Activated CD8-positive, alpha-beta memory T cell treated with anti-CD3 and anti-CD28 coated beads for 24 hours (primary cell): Measurements from ENCODE around the gene PGGT1B.
A peak's percentile ranks its signal among the peaks of the same experiment; 100 is the strongest.
"Not testable (repeated sequence)": the region's sequence is repeated elsewhere in the genome, so short reads cannot be mapped to it uniquely, and the experiment has no call there.

Experiments used
- DNase-seq: peaks from one replicate; pipeline ENCODE4 v3.0.0-alpha.2; 2020

The PGGT1B gene

GRCh38 chr5:115257981-115258380 lies 4.7 kb downstream of the PGGT1B start:
- no peak for DNase-seq

GRCh38 chr5:115249379-115249778 lies 13.3 kb downstream of the PGGT1B start:
- not testable (repeated sequence) for DNase-seq

DNA sequence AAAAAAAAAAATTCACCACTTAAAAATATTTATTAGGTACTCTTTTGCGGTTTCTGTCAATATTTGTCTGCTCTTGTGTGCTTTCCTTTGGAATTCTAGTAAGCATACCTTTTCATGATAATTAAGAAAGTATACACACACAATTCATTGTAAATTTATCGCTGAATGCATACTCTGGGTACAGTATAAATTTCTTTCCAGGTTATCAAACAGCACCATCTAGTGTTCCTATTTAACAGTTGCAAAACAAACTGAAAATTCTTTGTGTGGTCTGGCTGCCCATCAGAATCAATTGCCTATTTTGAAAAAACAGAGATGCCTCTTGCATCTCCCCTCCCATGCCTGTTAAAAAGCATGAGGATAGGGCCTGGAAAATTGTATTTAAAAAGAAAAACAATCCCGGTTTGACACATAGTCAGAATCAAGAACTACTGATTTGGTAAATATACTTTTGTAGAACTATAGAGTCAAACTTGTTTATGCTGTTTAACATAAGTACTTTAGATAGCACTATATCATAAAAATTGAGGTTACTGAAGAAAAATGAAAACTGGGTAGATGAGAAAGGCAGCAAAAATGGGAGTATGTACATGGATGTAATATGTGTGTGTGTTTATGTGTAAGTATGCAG lies 16.2 kb downstream of the PGGT1B start:
- no peak for DNase-seq

DNA sequence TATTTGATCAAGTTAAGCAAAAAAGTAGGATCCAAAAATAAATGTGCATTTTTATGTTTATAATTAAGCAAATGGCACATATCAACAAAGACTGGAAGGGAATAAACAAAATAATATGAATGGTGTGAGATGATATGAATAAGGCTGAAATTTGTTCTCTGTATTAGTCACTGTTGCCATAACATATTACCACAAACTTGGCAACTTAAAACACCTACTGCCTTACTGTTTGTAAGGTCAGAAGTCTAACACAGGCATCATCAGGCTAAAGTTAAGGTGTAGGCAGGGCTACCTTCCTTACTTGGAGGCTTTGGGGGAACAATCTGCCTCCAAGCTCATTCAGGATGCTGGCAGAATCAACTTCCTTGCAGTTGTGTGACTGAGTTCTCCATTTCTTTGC lies 19.3 kb downstream of the PGGT1B start:
- DNase-seq = no peak

DNA sequence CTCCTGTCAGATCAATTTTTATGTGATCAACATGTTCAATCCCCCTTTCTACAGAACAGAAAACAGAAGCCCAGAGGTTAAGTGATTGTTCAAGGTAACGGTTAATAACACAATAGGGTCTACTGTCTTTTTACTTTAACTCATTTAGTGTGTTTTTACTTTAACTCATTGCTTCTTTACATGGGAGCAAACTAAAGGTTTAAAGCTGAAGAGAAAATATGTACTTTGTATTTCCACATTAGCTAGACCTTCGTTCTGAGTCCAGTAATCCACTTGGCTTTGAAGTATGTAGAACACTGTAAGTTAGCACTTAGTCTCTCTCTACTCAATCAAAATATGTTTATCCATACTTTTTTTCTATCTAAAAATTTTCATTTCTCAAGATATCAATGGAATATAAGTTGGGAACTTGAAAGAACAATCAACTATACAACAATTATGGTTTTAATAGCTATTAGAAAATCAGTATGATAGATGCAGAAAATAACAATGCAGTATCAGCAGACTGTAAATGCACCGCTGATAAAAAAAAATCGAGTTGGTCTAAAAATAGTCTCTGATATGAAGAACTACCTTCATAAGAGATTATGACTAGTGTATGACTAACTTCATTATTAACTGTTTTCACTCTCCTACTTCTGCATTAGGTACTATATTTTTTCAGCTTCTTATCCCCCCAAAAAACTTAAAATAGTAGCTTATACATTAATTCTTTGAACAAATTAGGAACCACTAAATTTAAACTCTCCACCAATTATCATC lies 20.6 kb downstream of the PGGT1B start:
- DNase-seq = no peak

GRCh38 chr5:115237066-115237465 lies 25.6 kb downstream of the PGGT1B start:
- DNase-seq = no peak

- no peak for DNase-seq
Observed at GRCh38 chr5:115236599-115236998, 26.1 kb downstream of the PGGT1B start.

DNA sequence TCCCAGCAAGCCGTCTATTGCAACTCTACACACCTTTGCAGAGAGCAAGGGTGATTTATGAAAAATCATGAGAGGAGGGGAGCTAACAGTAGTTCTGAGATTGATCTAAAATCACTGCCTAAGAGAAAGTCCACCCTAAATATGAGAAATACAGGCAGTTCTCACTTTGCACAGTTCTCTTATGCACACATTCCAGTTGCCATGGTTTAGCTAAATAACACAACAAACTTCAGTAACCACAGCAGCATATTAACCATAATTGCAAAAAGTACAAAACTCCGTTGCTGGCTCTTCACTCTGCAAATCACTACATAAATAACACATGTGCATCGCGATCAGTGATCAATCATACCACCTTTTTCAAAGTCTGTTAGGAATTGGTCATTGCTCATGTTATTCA lies 31.1 kb downstream of the PGGT1B start:
- no peak for DNase-seq

DNA sequence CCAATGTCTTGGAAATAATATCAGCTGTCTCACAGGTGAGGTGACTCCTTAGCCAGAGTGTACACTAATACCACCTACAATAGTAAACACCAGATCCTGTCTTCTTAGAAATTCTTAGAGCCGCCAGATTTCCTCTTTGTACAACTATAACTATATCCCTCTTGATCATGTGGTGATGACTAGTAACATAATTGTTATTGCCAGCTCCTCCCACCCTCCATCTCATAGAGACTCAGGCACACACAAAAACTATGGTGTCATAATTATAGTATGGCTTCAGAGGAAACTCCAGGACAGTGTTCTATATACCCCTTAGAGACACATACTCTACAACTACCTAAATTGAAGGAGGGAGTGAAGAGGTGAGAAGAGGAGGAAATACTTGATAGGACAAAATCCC lies 33.1 kb downstream of the PGGT1B start:
- DNase-seq = no peak

GRCh38 chr5:115227281-115227680 lies 35.4 kb downstream of the PGGT1B start:
- DNase-seq = no peak

- no peak for DNase-seq
Observed at GRCh38 chr5:115214541-115214940, 48.1 kb downstream of the PGGT1B start.

DNA sequence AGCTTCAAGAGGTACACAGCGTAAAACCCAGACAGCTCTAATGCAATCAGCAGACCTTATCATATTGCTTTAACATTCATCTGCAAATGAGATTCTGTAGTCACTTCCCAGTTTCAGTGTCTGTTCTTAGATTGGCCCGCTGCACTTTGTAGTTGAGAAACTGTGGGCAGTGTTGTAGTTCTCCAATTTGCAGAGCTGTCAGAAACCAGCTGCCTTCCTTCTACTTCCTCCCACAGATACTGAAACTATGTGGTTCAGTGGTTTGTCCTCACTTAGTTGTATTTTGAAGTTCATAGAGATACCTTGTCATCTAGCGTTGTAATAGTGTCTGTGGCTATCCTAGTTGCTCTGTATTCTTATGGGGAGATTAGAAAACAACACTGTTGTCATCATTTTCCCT lies 53.4 kb downstream of the PGGT1B start:
- DNase-seq = peak; percentile 61

GRCh38 chr5:115202952-115203351 lies 59.7 kb downstream of the PGGT1B start:
- DNase-seq = no peak

DNA sequence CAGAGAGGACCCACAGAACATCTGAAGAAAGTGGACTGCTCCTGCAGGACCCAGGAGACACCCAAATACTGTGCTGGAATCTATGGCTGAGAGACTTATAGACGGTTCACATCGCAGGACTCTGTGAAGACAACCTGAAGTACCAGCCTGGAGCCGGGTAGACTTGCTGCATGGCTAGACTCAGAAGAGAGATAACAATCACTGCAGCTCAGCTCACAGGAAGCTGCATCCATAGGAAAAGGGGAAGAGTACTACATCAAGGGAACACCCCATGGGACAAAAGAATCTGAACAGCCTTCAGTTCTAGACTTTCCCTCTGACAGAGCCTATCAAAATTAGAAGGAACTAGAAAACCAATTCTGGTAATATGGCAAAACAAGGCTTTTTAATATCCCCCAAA lies 66.5 kb downstream of the PGGT1B start:
- DNase-seq = no peak

DNA sequence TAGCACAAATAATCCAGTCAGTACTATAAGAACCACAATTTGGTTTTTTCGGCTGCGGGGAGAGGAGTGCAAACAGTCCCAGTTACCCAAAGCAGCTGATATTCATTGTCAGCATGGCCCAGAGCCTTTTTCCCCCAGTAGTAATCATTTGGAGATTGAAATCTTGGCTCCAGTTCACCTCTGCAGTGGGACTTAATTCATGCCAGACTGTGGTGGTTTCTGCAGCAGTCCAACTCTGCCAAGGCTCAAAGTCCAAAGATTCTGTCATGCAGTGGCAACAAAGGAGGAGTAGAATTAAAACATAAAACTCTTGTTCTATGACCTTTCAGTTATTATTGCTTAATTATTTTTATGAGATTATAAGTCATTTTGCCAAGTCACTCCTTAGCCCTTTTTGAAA lies 68.0 kb downstream of the PGGT1B start:
- no peak for DNase-seq

- DNase-seq = no peak
Observed at GRCh38 chr5:115193295-115193694, 69.4 kb downstream of the PGGT1B start.

DNA sequence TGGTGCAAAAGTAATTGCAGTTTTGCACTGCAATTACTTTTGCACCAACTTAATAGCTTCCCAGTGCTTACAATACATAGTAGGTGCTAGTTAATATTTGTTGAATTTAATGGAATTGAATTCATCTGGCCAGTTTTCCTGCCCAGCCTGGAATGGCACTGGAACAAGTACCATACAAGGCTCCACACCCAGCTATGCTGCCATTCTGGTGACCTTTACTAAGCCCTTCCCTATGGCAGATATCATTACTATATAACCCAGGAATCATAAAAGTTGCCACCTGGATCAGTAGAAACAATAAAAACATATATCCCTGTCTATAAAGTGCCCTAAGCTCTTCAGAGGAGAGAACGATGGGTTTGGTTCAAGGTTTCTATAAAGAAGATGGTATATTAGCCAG lies 70.6 kb downstream of the PGGT1B start:
- DNase-seq = no peak

- no peak for DNase-seq
Observed at GRCh38 chr5:115191474-115192031, 71.1 kb downstream of the PGGT1B start.

GRCh38 chr5:115190388-115190787 lies 72.3 kb downstream of the PGGT1B start:
- no peak for DNase-seq

GRCh38 chr5:115189866-115190265 lies 72.8 kb downstream of the PGGT1B start:
- DNase-seq = no peak

DNA sequence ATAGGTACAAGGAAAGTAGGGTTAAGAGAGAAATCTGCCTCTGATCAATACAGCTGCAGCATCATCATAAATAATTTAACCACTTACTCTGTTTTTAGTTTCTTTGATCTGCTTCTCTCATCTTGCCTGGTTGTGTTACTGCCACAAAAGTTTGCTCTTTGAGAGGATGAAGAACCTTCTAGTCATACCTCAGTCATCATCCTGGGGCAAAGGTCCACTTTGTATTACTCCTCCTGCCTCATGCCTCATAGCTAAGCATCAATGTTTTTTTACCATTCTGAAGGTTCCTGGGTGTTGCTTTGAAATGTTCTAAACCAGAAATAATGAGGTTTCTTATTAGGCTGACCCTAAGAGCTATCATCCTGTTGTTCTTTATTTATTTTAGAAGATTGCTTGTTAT lies 75.9 kb downstream of the PGGT1B start:
- no peak for DNase-seq

DNA sequence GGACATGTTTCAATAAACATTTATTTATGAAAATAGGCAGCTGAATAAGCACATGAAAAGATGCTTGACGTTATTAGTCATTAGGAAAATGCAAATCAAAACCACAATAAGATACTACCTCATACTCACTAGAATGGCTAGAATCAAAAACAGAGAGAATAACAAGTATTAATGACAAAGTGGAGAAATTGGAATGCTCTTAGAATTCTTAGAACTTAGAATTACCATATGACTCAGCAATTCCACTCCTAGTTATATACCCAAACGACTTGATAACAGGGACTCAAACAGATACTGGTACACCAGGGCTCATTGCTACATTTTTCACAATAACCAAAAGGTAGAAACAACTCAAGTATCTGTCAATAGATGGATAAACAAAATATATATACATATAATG lies 77.9 kb downstream of the PGGT1B start:
- DNase-seq = no peak

GRCh38 chr5:115181757-115182156 lies 80.9 kb downstream of the PGGT1B start:
- no peak for DNase-seq

DNA sequence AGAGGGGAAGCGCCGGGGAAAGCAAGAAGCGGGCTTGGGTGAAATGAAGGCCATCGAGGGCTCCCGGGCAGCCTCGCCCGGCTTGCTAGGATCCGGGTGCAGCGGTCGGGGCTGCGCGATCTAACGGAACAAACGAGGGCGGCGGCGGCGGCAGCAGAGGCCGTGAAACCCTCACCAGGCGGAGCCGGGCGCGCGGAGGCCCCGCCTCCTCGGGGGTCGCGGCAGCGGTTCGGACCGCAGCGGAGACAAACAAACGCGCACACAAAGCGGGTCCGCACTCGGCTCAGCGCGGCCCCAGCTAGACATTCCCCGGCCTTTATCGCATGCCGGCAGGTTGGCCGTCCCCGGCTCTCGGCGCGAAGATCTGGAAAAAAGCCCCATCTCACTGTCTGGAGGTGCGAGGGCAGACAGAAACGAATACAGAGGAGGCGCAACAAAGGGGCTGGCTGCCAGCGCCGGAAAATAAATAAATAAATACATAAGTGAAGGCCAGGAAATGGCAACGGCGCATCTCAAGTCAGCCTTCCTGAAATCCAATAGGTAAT lies 82.4 kb downstream of the PGGT1B start:
- peak; percentile 72 for DNase-seq
